Kidney (tissue), 14 donors: ENCODE measurements around the gene SH3PXD2A. TPM values are rescaled to one million over a fixed set of nuclear protein-coding genes. Genes with fewer than 3 reads are reported as not detected.

Experiments
- DNase-seq, 5 donors: peaks; one replicate each; pipeline ENCODE4 v3.0.0-alpha.2; 2013 to 2020
- FAIRE-seq: peaks from 2 replicates; lab custom pipeline; 2012; peaks lifted over from hg19 to GRCh38; lab: Jason Lieb, UNC
- H3K27ac ChIP-seq, 2 donors: one replicate each; pipeline ENCODE4 v1.7.0; 2013; ENCODE audit warnings: low read depth in 2 of 2, low read length in 2 of 2, inconsistent platforms in 1 of 2
- H3K27me3 ChIP-seq: one replicate; pipeline ENCODE4 v1.7.1; 2013; ENCODE audit warnings: low read length, inconsistent platforms; ENCODE audit not compliant: control insufficient read depth, insufficient read depth
- H3K36me3 ChIP-seq, 3 donors: one replicate each; pipeline versions ENCODE4 v1.7.0 to v1.7.1; 2013; ENCODE audit warnings: low read length in 3 of 3, control low read depth in 1 of 3, inconsistent platforms in 1 of 3; ENCODE audit not compliant: insufficient read depth in 3 of 3, control insufficient read depth in 2 of 3
- H3K4me1 ChIP-seq, 3 donors: one replicate each; pipeline versions ENCODE4 v1.7.0 to v1.7.1; 2013; ENCODE audit warnings: low read length in 3 of 3, inconsistent platforms in 1 of 3, low read depth in 1 of 3; ENCODE audit not compliant: control insufficient read depth in 2 of 3, insufficient read depth in 2 of 3
- H3K4me3 ChIP-seq, 3 donors: one replicate each; pipeline versions ENCODE4 v1.7.0 to v1.8.1; 2013; ENCODE audit warnings: low read length in 3 of 3, control low read depth in 1 of 3, inconsistent platforms in 1 of 3
- H3K9ac ChIP-seq, 3 donors: one replicate each; pipeline versions ENCODE4 v1.7.0 to v1.7.1; 2013; ENCODE audit warnings: low read length in 3 of 3, control low read depth in 1 of 3, inconsistent platforms in 1 of 3
- H3K9me3 ChIP-seq, 3 donors: one replicate each; pipeline versions ENCODE4 v1.7.0 to v1.7.1; 2013; ENCODE audit warnings: low read length in 3 of 3, control low read depth in 1 of 3, inconsistent platforms in 1 of 3; ENCODE audit not compliant: control insufficient read depth in 2 of 3, insufficient read depth in 1 of 3
- CTCF ChIP-seq: IDR thresholded peaks from 3 replicates; pipeline ENCODE4 v1.5.1; 2012; ENCODE audit warnings: mild to moderate bottlenecking, moderate library complexity, borderline replicate concordance; ENCODE audit not compliant: insufficient read depth; ENCODE audit errors: extremely low read depth
- intact Hi-C: fragments of 100-400 bp; cut with DNase I; formaldehyde crosslinking; loops from one replicate; pipeline ENCODE4 v1.11.1; 2022
- polyA plus RNA-seq: library from polyadenylated mRNA; stranded (reverse); fragments of 350-450 nt; fragmentation: Illumina TruSeq; extraction: RNeasy Lipid Tissue Mini Kit (QIAGEN cat#74804); gene quantifications from one replicate; pipeline ENCODE4 v1.2.3, GENCODE V29; 2014; ENCODE audit warnings: low read depth, low replicate concordance; ENCODE audit not compliant: insufficient read depth
- total RNA-seq: library from RNA; stranded (reverse); fragmentation: NEBNext Ultra II Directional; extraction: Animal tissue kit (Norgen Biotek cat#: 25700); gene quantifications from one replicate; pipeline ENCODE4 v1.2.1, GENCODE V29; 2021
- donor health status: control.
- donor health status: control.
- donor health status: control.
- donor health status: control.
- donor health status: control.
- donor health status: DM: yes; HTN: yes; CAD: no.
- donor health status: Normal renal cell carcinoma (clear cell type).

SH3PXD2A gene
- total and polyA plus RNA-seq, 2 donors from 2014 or later = 2.4 to 20.1 TPM

GRCh38 chr10:103708627-103709288, 146.6 kb downstream of the SH3PXD2A start:
- Histone ChIP-seq H3K9me3 (no peaks in the 10 kb centered on the region), H3K27me3 (no peaks in the 10 kb centered on the region), H3K4me1 (no peaks in the 10 kb centered on the region), H3K4me3 (no peak overlapping the region), H3K9ac (no peak overlapping the region), H3K27ac (no peak overlapping the region), H3K36me3 (no peaks in the 10 kb centered on the region)
- DNase-seq = no peak
- intact Hi-C loops = no loop called here
- TF ChIP-seq CTCF = no peak
- no peak for FAIRE-seq

DNA sequence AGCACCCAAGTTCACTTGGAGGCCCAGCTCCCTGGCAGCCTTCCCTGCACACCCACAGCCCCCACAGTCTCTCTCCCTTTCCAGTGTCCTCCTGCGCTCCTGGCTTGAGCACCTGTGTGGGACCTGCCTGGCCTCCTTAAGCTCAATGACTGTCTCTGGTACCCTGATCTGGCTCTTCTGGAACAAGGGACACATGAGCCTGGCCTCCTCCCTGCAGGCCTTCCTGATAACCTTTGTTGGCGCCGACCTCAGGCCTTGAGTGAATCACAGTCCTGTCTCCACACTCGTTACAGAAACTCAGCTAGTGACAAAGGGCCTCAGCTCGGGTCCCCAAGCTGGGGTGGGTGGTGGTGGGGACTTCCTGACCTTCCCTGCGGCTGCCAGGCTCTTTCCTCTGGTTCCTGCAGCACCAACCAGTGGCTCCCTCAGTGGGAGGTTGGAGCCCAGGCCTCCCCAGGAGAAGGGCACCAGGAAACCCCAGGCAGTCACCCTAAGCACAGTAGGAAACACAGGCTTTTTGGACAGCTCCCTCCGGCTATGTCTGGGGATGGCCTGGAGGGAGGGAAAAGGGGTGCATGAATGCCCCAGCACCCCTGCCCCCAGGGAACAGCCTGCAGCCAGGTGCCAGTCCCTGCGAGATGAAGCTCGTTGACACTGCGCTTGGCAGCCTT, 147.3 kb downstream of the SH3PXD2A start:
- Histone ChIP-seq H3K4me1 (no peaks in the 10 kb centered on the region), H3K27ac (no peak overlapping the region), H3K9ac (no peak overlapping the region), H3K9me3 (no peaks in the 10 kb centered on the region), H3K4me3 (no peak overlapping the region), H3K27me3 (no peaks in the 10 kb centered on the region), H3K36me3 (no peaks in the 10 kb centered on the region)
- DNase-seq (no peak), FAIRE-seq (no peak)
- no peak for TF ChIP-seq CTCF
- intact Hi-C loops = no loop called here

- Histone ChIP-seq H3K36me3 (no peaks in the 10 kb centered on the region), H3K9me3 (no peaks in the 10 kb centered on the region), H3K4me3 (no peak overlapping the region), H3K27ac (no peak overlapping the region), H3K4me1 (no peaks in the 10 kb centered on the region), H3K9ac (no peak overlapping the region), H3K27me3 (no peaks in the 10 kb centered on the region)
- TF ChIP-seq CTCF = no peak
- DNase-seq (no peak), FAIRE-seq (no peak)
- intact Hi-C loops = no loop called here
These were observed 148.6 kb downstream of the SH3PXD2A start for GRCh38 chr10:103706762-103707161.
